HepG2 (cell line): ENCODE measurements around the gene NANOS1.

Source experiments
- AKAP8 ChIP-seq: sonication (generic); formaldehyde crosslinking; IDR thresholded peaks from 2 replicates; pipeline ENCODE4 v1.5.1; 2020; ENCODE audit warnings: mild to moderate bottlenecking, missing genetic modification reagents
- ZC3H4 ChIP-seq: sonication (generic); formaldehyde crosslinking; IDR thresholded peaks from 2 replicates; pipeline ENCODE4 v1.4.0; 2020; ENCODE audit warnings: missing genetic modification reagents, borderline replicate concordance
- TF ChIP-seq, protein P1 (sequence below): sonication (generic); formaldehyde crosslinking; IDR thresholded peaks from 2 replicates; pipeline ENCODE4 v1.5.0; 2020; ENCODE audit warnings: mild to moderate bottlenecking, missing genetic modification reagents, moderate library complexity

- TF ChIP-seq ZC3H4 (CRISPR knock-in tag) (no peak), AKAP8 (no peak)
- TF ChIP-seq, protein P1, sequence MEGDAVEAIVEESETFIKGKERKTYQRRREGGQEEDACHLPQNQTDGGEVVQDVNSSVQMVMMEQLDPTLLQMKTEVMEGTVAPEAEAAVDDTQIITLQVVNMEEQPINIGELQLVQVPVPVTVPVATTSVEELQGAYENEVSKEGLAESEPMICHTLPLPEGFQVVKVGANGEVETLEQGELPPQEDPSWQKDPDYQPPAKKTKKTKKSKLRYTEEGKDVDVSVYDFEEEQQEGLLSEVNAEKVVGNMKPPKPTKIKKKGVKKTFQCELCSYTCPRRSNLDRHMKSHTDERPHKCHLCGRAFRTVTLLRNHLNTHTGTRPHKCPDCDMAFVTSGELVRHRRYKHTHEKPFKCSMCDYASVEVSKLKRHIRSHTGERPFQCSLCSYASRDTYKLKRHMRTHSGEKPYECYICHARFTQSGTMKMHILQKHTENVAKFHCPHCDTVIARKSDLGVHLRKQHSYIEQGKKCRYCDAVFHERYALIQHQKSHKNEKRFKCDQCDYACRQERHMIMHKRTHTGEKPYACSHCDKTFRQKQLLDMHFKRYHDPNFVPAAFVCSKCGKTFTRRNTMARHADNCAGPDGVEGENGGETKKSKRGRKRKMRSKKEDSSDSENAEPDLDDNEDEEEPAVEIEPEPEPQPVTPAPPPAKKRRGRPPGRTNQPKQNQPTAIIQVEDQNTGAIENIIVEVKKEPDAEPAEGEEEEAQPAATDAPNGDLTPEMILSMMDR (CRISPR knock-in tag): no peak
Observed at GRCh38 chr10:119039161-119039560, 9.6 kb downstream of the NANOS1 start.
